GM21526 (cell line): ENCODE data around the gene TRPM8.

ENCODE experiments used
- ATAC-seq: cut with Tn5 transposase; IDR thresholded peaks from one replicate; pipeline ENCODE4 v1.9.1; 2021; ENCODE audit warnings: moderate library complexity; ENCODE audit not compliant: unreplicated experiment, low FRiP score

TRPM8 gene

GRCh38 chr2:233972941-233973575 lies 55.9 kb downstream of the TRPM8 start:
- no peak for ATAC-seq

DNA sequence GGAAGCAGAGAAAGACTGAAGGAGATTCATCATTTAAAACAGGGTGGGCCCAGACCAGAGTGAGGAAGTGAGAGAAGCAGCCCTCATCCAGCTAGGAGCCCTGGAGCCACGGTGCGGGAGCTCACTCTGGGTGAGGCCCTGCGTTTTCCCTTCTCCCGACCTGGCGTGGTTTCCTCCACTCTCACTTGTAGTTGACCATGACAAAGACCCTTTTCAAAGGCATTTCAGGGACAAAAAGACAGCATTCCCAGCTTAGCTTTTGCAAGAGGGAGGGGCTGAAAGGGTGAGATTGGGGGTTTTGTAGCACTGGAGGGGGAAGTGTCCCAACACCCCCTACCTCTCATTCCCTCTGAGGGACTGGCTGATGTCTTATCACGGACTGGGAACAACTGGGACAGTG lies 56.6 kb downstream of the TRPM8 start:
- ATAC-seq, result no peak

- no peak for ATAC-seq
These were observed 57.4 kb downstream of the TRPM8 start for GRCh38 chr2:233974530-233975071.

GRCh38 chr2:233976087-233976486 lies 58.9 kb downstream of the TRPM8 start:
- ATAC-seq, result no peak

- no peak for ATAC-seq
These were observed 59.6 kb downstream of the TRPM8 start for GRCh38 chr2:233976690-233977294.

- ATAC-seq, result no peak
These were observed 60.2 kb downstream of the TRPM8 start for GRCh38 chr2:233977296-233977837.

DNA sequence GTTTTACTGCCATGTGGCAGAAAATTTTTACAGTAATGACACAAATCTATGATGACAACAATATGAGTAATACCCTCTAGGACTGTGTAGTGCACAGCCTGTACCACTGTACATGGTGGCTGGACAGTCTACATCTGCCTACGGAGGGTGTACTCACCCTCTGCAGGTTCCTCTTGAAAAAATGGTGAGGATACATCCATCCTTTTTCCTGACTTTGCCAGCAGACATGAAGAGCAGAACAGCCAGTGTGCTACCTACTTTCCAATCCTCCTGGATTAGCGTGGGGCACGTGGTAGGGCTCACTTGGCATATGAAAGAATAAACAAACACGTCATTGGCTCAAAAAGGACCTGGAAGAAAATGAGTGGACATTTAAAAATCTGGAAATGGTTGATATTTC lies 62.6 kb downstream of the TRPM8 start:
- ATAC-seq, result no peak

DNA sequence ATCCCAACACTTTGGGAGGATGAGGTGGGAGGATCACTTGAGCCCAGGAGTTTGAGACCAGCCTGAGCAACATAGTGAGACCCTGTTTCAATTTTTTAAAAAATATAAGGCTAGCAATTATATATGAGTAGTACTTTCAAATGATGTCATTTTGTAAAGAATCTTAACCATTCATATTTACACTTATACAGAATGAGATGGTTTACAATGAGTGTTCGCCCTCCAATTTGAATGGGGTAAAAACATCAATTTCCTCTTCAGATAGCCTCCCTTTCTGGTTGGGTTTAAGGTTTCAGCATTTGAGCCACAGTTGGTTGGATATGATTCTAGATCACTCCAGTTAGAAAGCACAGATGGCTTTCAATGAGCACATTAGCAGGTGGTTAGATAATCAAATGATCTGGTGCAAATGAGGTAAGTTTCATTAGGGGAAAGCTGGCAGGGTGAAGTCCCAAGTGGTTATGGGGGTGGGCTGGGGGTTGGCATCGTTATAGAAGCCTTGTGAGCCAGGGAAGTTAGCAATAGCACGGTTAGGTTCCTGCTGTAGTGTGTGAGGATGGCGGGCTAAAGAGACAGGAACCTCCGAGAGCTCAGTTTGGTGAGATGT lies 63.9 kb downstream of the TRPM8 start:
- ATAC-seq, result no peak

GRCh38 chr2:233981574-233982420 lies 64.6 kb downstream of the TRPM8 start:
- no peak for ATAC-seq

DNA sequence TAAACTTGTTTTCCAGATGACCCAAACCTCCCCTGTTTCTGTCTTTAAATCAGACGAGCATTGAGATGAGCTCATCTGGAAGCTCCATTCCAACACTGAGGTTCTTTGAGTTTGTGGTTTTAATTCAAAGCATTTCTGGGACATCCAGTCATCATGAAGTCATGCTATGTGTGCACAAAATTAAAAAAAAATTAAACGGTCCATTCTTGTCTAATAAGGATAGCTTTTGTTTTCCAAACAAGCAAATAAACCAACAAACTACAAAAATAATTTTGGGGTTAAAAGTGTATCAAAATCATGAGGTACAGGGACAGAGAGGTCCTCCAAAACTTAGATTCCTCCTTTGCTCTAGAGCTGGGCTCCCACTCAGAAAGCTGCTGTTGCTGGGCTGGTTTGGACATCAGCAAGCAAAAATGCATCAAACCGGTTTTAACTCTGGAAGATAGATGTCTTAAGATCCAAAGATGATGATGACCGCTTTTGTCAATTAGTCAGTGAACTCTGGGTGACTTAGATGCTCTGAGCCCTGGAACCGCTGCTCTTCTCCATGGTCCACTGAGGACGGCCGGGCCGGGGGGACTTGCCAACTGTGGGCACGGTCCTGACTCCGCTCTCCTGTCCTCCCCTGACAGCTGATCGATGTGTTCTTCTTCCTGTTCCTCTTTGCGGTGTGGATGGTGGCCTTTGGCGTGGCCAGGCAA lies 65.4 kb downstream of the TRPM8 start:
- ATAC-seq, result no peak

DNA sequence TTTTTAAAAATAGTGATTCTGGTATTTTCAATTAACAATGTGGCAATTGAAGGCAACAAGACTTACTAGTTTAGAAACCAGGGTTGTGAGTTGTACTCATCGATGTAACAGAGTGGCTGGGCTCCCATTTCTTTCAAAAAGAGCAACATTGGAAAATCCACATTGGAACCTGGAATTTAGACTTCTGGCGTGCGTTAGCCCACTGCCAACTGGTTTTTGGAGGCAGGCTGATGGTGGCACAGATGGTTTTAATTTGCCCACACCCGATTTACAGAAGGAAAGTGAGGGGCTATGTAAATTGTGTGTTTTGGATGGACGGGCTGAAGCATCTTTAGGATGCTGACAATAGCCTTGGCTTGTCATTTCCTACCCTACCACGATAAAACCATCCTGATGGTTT lies 66.3 kb downstream of the TRPM8 start:
- no peak for ATAC-seq

GRCh38 chr2:233988581-233988980 lies 71.4 kb downstream of the TRPM8 start:
- no peak for ATAC-seq

GRCh38 chr2:233989221-233989858 lies 72.2 kb downstream of the TRPM8 start:
- no peak for ATAC-seq

DNA sequence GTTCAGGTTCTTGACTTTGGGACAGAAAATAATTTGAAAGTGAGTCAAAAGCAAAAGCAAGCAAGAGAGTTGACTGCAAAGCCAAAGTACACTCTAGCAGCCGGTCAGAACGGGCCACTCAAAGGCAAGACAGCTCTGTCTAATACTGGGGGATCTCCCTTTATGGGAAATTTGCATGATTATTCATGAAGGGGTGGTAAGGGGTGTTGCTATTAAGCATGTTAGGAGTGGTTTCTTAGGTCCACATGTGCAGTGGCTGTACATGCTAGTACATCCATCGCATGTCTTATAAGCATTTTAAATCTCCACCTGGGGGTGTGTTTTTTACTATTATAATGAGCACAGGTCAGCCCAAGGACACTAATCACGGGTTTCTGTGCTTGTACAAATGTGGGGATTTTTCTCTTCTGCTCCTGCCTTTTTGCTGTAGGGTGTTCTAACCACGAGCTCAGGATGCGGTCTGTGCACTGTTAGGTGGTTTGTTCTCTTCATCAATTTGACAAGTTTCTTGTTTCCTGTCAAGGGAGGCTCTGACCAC lies 73.2 kb downstream of the TRPM8 start:
- ATAC-seq, result no peak

DNA sequence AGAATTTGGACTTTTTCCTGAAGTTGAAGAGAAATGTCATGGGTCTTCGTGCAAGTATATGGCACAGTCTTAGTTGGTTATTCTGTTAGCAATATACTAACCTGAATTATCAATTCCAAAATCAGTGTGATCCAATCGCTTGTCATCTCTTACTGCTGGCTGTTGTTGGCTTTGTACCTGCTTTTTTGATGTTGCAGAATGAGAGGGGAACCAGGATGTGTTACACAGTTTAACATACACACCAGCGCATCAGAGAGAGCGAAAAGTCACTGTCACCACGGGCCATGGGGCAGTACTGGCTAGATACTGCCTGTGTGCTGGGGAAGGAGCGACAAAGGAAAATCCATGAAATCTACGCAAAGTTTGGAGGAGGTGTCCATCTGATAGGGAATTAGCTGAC lies 74.0 kb downstream of the TRPM8 start:
- no peak for ATAC-seq

DNA sequence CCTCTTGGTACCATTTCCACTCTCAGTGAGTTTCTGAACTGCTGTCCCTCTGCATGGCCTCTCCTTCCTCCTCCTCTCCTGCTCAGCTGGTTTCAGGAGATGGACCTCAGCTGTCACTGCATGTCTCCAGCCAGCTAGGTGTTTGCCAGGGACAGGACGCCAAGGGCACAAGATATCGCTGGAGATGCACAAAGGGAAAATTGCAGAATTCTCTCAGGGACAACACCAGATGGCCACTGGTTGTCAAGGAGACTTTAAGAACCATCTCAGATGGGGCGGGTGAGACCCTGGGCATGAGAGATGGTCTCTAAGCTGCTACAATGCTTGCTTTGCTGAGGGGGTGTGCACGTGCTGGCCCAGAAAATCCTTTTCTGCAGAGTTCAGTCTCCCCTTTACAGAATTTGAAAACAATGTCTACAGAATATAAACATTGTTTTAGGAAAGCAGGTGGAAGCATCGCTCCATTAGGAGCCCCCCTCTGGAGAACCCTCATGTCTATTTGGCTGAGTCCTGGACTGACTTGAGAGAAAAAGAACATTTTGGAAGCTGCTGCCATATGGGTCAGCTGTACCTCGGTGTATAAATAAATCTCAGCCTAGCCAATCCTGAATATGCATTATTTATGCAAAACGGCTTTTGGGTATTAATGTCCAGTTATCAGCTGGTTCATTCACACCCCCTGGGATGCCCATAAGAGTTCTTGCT lies 75.5 kb downstream of the TRPM8 start:
- no peak for ATAC-seq

GRCh38 chr2:233993461-233993860 lies 76.3 kb downstream of the TRPM8 start:
- no peak for ATAC-seq

DNA sequence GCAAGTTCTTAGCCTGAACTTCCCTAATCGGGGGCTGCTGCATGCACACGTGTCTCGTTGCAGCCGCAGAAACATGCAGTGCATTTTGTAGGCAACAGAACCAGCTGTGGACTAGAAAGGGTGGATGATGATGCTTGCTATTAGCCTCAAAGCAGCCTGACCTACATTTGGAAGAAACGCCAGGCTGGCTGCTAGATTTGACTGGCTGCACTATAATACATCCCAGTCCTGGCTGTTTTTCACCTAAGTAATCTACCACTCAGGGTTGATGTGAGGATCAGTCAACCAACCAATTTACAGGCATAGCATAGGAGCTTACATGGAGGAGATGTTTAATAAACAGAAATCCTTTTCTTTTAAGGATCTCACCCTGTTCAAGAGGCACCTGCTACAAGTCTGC lies 77.0 kb downstream of the TRPM8 start:
- no peak for ATAC-seq

DNA sequence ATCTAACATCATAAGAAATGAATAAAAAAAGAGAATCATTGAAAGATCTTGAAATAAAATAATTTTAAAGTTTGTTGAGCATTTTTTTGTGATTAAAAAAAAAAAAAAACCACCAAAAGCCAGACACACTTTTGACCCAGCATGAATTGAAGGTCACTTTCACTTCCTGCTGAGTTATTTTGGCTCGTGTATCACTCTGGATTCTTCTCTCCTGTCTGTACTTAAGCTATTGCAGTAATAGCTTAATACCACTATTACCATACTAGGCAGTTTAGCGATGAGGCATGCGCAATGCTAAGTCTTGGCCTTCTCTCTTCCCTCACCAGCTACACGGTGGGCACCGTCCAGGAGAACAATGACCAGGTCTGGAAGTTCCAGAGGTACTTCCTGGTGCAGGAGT lies 78.8 kb downstream of the TRPM8 start:
- ATAC-seq, result no peak
